ENCODE results near the gene TBL1XR1. TPM values are rescaled to one million over a fixed set of nuclear protein-coding genes. Genes with fewer than 3 reads are reported as not detected.
"Not testable (repeated sequence)": the region's sequence is repeated elsewhere in the genome, so short reads cannot be mapped to it uniquely, and the experiment has no call there.

The TBL1XR1 gene
- total RNA-seq, 4 donors from 2014 or later: 66.0 to 79.8 (median 72.4) TPM

GRCh38 chr3:177209509-177209908 lies 12.2 kb upstream of the TBL1XR1 start:
- no peak overlapping the region for H3K27ac ChIP-seq
- intact Hi-C loops (cut with DNase I): no loop called here
- H3K27me3 ChIP-seq: no peaks in the 10 kb centered on the region
- peaks cover 0 to 12% (median 0%) of the 10 kb centered on the region in 3 donors for H3K4me1 ChIP-seq
- H3K9me3 ChIP-seq: no peaks in the 10 kb centered on the region
- H3K4me3 ChIP-seq: no peak overlapping the region
- no peak for TF ChIP-seq CTCF (IDR thresholded peaks at IDR 0.05)
- TF ChIP-seq POLR2A (IDR thresholded peaks at IDR 0.05): no peak
- 80 to 90% methylated on average over 5 of the region's 5 CpGs for WGBS, 2 donors
- no peak for DNase-seq
- no peaks in the 10 kb centered on the region for H3K36me3 ChIP-seq

GRCh38 chr3:177208781-177209180 lies 11.5 kb upstream of the TBL1XR1 start:
- TF ChIP-seq POLR2A (IDR thresholded peaks at IDR 0.05) (no peak), CTCF (IDR thresholded peaks at IDR 0.05) (no peak)
- H3K4me1 ChIP-seq: peaks cover 0 to 6% (median 0%) of the 10 kb centered on the region in 3 donors
- intact Hi-C loops (cut with DNase I): no loop called here
- H3K27ac ChIP-seq: no peak overlapping the region
- H3K9me3 ChIP-seq: no peaks in the 10 kb centered on the region
- no peaks in the 10 kb centered on the region for H3K36me3 ChIP-seq
- no peak overlapping the region for H3K4me3 ChIP-seq
- no peak for DNase-seq
- no peaks in the 10 kb centered on the region for H3K27me3 ChIP-seq
- 75 to 97% methylated on average over 3 of the region's 3 CpGs for WGBS, 2 donors

- DNase-seq: no peak
- no peaks in the 10 kb centered on the region for H3K27me3 ChIP-seq
- no peak for TF ChIP-seq POLR2A (IDR thresholded peaks at IDR 0.05)
- no peaks in the 10 kb centered on the region for H3K9me3 ChIP-seq
- H3K4me1 ChIP-seq: peaks cover 0 to 6% (median 0%) of the 10 kb centered on the region in 3 donors
- H3K4me3 ChIP-seq: no peak overlapping the region
- H3K27ac ChIP-seq: no peak overlapping the region
- 76 to 82% methylated on average over 6 of the region's 6 CpGs for WGBS, 2 donors
- intact Hi-C loops (cut with DNase I): no loop called here
- H3K36me3 ChIP-seq: no peaks in the 10 kb centered on the region
Observed at GRCh38 chr3:177208223-177208622, 10.9 kb upstream of the TBL1XR1 start.

GRCh38 chr3:177206936-177207335 lies 9.7 kb upstream of the TBL1XR1 start:
- WGBS, 2 donors: 97% methylated on average over 4 of the region's 4 CpGs
- Histone ChIP-seq H3K4me3 (no peak overlapping the region), H3K9me3 (no peaks in the 10 kb centered on the region), H3K27ac (no peak overlapping the region), H3K27me3 (no peaks in the 10 kb centered on the region), H3K4me1 (peaks cover 0 to 5% (median 0%) of the 10 kb centered on the region in 3 donors), H3K36me3 (no peaks in the 10 kb centered on the region)
- intact Hi-C loops (cut with DNase I): no loop called here
- TF ChIP-seq POLR2A (IDR thresholded peaks at IDR 0.05) (no peak), CTCF (IDR thresholded peaks at IDR 0.05) (no peak)
- DNase-seq: no peak

- no peak for DNase-seq
- no peaks in the 10 kb centered on the region for H3K9me3 ChIP-seq
- WGBS, 2 donors: 80 to 84% methylated on average over 1 to 2 of the region's 43 CpGs
- TF ChIP-seq CTCF (IDR thresholded peaks at IDR 0.05): no peak
- no peak for TF ChIP-seq POLR2A (IDR thresholded peaks at IDR 0.05)
- H3K27ac ChIP-seq: no peak overlapping the region
- intact Hi-C loops (cut with DNase I): no loop called here
- H3K4me3 ChIP-seq: no peak overlapping the region
- no peaks in the 10 kb centered on the region for H3K27me3 ChIP-seq
- H3K36me3 ChIP-seq: no peaks in the 10 kb centered on the region
- H3K4me1 ChIP-seq: peaks cover 0 to 32% (median 4%) of the 10 kb centered on the region in 3 donors
Observed at GRCh38 chr3:177203689-177204395, 6.6 kb upstream of the TBL1XR1 start.

- WGBS, 2 donors: 94 to 100% methylated on average over 2 to 3 of the region's 4 CpGs
- intact Hi-C loops (cut with DNase I); DNase-seq: not testable (repeated sequence)
Observed at GRCh38 chr3:177203016-177203415, 5.7 kb upstream of the TBL1XR1 start.

More at GRCh38 chr3:177203016-177203415, 5.7 kb upstream of the TBL1XR1 start:
- H3K9me3 ChIP-seq, H3K36me3 ChIP-seq, H3K27me3 ChIP-seq, H3K4me3 ChIP-seq, H3K27ac ChIP-seq: not testable (repeated sequence)
- peaks cover 4 to 40% (median 5%) of the 10 kb centered on the region in 3 donors for H3K4me1 ChIP-seq
